NB4 (cell line): ENCODE results near the gene NR0B2.

ENCODE experiments used
- POLR2A ChIP-seq: IDR thresholded peaks from 2 replicates; pipeline ENCODE4 v1.6.1; 2011; ENCODE audit warnings: mild to moderate bottlenecking; ENCODE audit not compliant: insufficient read length; ENCODE audit errors: extremely low read depth
- TF ChIP-seq, protein P1 (sequence below): IDR thresholded peaks from one replicate; pipeline ENCODE4 v1.5.1; 2012; ENCODE audit warnings: low read depth, low read length
- TF ChIP-seq, protein P2 (sequence below): IDR thresholded peaks from 2 replicates; pipeline ENCODE4 v1.6.1; 2011; ENCODE audit warnings: low read depth, low read length

DNA sequence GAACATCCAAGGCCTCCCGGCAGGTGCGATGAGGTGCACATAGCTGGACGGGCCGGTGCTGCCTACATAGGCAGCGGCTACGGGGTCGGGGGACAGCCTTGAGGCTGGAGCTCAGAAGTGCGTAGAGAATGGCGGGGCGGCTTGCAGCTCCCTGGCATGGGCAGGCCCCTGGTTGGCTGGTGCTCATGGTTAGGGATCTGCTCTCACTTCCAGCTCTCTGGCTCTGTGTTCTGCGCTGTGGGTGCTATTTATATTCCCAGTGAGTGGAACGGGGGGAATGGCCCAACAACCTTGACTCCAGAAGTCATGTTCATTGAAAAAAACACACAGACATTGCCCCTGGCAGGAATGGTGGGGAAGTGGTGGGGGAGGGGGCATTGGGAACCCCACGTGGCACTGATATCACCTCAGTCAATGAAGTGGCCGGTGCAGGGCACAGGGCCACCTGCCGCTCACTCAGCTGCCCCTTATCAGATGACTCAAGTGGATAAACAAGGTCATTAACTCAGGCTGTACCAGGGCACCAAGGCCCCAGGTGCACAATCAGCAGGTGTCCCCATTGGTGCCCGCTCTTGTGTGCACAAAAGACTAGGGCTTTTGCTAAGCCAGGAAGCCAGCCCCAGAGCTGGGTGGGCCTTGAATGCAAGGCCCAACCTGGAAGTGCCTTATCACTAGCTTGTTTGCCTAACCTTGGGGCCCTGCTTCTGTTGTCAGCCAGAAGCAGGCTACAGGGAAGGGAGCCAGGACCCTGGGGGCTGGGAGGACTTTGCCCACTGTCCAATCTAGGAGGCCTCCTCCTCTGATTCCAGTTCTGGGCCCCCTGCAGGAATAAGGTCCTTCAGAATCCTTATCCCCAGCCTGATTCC lies at the start of gene NR0B2:
- TF ChIP-seq, protein P1, sequence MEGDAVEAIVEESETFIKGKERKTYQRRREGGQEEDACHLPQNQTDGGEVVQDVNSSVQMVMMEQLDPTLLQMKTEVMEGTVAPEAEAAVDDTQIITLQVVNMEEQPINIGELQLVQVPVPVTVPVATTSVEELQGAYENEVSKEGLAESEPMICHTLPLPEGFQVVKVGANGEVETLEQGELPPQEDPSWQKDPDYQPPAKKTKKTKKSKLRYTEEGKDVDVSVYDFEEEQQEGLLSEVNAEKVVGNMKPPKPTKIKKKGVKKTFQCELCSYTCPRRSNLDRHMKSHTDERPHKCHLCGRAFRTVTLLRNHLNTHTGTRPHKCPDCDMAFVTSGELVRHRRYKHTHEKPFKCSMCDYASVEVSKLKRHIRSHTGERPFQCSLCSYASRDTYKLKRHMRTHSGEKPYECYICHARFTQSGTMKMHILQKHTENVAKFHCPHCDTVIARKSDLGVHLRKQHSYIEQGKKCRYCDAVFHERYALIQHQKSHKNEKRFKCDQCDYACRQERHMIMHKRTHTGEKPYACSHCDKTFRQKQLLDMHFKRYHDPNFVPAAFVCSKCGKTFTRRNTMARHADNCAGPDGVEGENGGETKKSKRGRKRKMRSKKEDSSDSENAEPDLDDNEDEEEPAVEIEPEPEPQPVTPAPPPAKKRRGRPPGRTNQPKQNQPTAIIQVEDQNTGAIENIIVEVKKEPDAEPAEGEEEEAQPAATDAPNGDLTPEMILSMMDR = no peak
- no peak for TF ChIP-seq POLR2A
- TF ChIP-seq, protein P2, sequence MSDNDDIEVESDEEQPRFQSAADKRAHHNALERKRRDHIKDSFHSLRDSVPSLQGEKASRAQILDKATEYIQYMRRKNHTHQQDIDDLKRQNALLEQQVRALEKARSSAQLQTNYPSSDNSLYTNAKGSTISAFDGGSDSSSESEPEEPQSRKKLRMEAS = no peak
